GM21526 (cell line): Measurements from ENCODE around the gene MMP17.
"Not testable (repeated sequence)": the region's sequence is repeated elsewhere in the genome, so short reads cannot be mapped to it uniquely, and the experiment has no call there.

Source experiments
- ATAC-seq: cut with Tn5 transposase; IDR thresholded peaks from one replicate; pipeline ENCODE4 v1.9.1; 2021; ENCODE audit warnings: moderate library complexity; ENCODE audit not compliant: unreplicated experiment, low FRiP score

The MMP17 gene

GRCh38 chr12:131799828-131800593 is 28.2 kb upstream of the MMP17 start:
- no peak for ATAC-seq

GRCh38 chr12:131800594-131801135 is 27.5 kb upstream of the MMP17 start:
- no peak for ATAC-seq

GRCh38 chr12:131801254-131801866 is 26.8 kb upstream of the MMP17 start:
- ATAC-seq: no peak

- no peak for ATAC-seq
Measured at GRCh38 chr12:131803961-131804521, 24.2 kb upstream of the MMP17 start.

GRCh38 chr12:131805421-131805820 is 22.8 kb upstream of the MMP17 start:
- ATAC-seq: no peak

GRCh38 chr12:131806674-131807073 is 21.5 kb upstream of the MMP17 start:
- no peak for ATAC-seq

GRCh38 chr12:131808744-131809371 is 19.3 kb upstream of the MMP17 start:
- peak; percentile 75 for ATAC-seq

GRCh38 chr12:131809476-131810254 is 18.5 kb upstream of the MMP17 start:
- not testable (repeated sequence) for ATAC-seq

- ATAC-seq: no peak
Measured at GRCh38 chr12:131810726-131811125, 17.5 kb upstream of the MMP17 start.

GRCh38 chr12:131815131-131815530 is 13.1 kb upstream of the MMP17 start:
- ATAC-seq: no peak

- ATAC-seq: no peak
Measured at GRCh38 chr12:131816495-131816894, 11.7 kb upstream of the MMP17 start.

- ATAC-seq: no peak
Measured at GRCh38 chr12:131817241-131817640, 11.0 kb upstream of the MMP17 start.

GRCh38 chr12:131818821-131819585 is 9.2 kb upstream of the MMP17 start:
- no peak for ATAC-seq

- no peak for ATAC-seq
Measured at GRCh38 chr12:131824450-131824849, 3.7 kb upstream of the MMP17 start.

GRCh38 chr12:131825146-131825892 is 2.9 kb upstream of the MMP17 start:
- no peak for ATAC-seq

- ATAC-seq: no peak
Measured at GRCh38 chr12:131826097-131826928, 1.9 kb upstream of the MMP17 start.

- ATAC-seq: no peak
Measured at GRCh38 chr12:131828671-131829355, 620 bp downstream of the MMP17 start.

GRCh38 chr12:131829356-131829747 is 1.2 kb downstream of the MMP17 start:
- no peak for ATAC-seq
